Activated gamma-delta T cell (primary cell): Measurements from ENCODE around the gene TP63.

ENCODE experiments used
- DNase-seq: peaks from one replicate; lab custom pipeline; 2025; lab: John Stamatoyannopoulos, UW

The TP63 gene

GRCh38 chr3:189684317-189684716, 53.1 kb downstream of the TP63 start:
- DNase-seq: no peak

- DNase-seq: no peak
Observed at GRCh38 chr3:189685291-189685690, 54.1 kb downstream of the TP63 start.

- no peak for DNase-seq
Observed at GRCh38 chr3:189685860-189686259, 54.7 kb downstream of the TP63 start.

GRCh38 chr3:189687475-189687874, 56.3 kb downstream of the TP63 start:
- DNase-seq: no peak

- DNase-seq: no peak
Observed at GRCh38 chr3:189688262-189688661, 57.1 kb downstream of the TP63 start.

GRCh38 chr3:189689625-189690024, 58.4 kb downstream of the TP63 start:
- no peak for DNase-seq

GRCh38 chr3:189690237-189690636, 59.0 kb downstream of the TP63 start:
- DNase-seq: no peak

GRCh38 chr3:189690672-189691071, 59.5 kb downstream of the TP63 start:
- DNase-seq: no peak

GRCh38 chr3:189695400-189695799, 64.2 kb downstream of the TP63 start:
- DNase-seq: no peak

GRCh38 chr3:189698811-189699210, 67.6 kb downstream of the TP63 start:
- no peak for DNase-seq

- DNase-seq: no peak
Observed at GRCh38 chr3:189699885-189700284, 68.7 kb downstream of the TP63 start.

- DNase-seq: no peak
Observed at GRCh38 chr3:189702066-189702646, 71.0 kb downstream of the TP63 start.

- DNase-seq: no peak
Observed at GRCh38 chr3:189703865-189704264, 72.7 kb downstream of the TP63 start.

GRCh38 chr3:189708375-189708774, 77.2 kb downstream of the TP63 start:
- no peak for DNase-seq

- DNase-seq: no peak
Observed at GRCh38 chr3:189710620-189711402, 79.6 kb downstream of the TP63 start.

GRCh38 chr3:189712906-189713483, 81.8 kb downstream of the TP63 start:
- DNase-seq: no peak

GRCh38 chr3:189714991-189715961, 84.1 kb downstream of the TP63 start:
- no peak for DNase-seq

- DNase-seq: no peak
Observed at GRCh38 chr3:189718215-189718614, 87.0 kb downstream of the TP63 start.

GRCh38 chr3:189720736-189721417, 89.7 kb downstream of the TP63 start:
- DNase-seq: no peak

GRCh38 chr3:189721873-189722665, 90.9 kb downstream of the TP63 start:
- DNase-seq: no peak

- no peak for DNase-seq
Observed at GRCh38 chr3:189724356-189724755, 93.2 kb downstream of the TP63 start.
